ENCODE measurements around the gene KRT3. TPM values are rescaled to one million over a fixed set of nuclear protein-coding genes. Genes with fewer than 3 reads are reported as not detected.

The KRT3 gene
- total RNA-seq, 1 experiment from 2014 or later: not detected

DNA sequence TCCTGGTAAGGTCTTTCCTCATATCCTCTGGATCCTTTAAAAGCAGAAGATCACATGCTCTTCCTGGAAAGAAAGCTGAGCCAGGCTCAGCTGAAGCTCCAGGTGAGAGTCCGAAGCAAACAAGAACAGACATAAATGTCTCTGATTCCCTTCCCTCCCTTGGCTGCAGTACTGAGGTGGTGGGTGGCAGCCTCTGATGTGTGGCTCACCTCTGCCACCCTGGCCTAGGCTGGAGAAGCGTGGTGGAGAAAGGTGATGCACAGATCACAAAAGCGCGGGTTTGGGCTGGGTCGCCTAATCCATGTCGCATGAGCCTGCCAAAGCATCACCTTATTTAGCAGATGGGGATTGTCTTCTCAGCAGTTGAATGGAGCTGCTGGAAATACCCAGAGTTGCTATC is 16.0 kb downstream of the KRT3 start:
- intact Hi-C loops (cut with micrococcal nuclease): no loop called here
- Mint-ChIP-seq H3K4me1 (ENCODE audit: insufficient read depth, unreplicated experiment) (no peaks in the 10 kb centered on the region), H3K27me3 (ENCODE audit: insufficient read depth, unreplicated experiment) (peaks cover 72% of the 10 kb centered on the region), H3K27ac (ENCODE audit: low read depth, unreplicated experiment) (no peak overlapping the region), H3K4me3 (ENCODE audit: unreplicated experiment) (no peak overlapping the region), H3K9me3 (ENCODE audit: unreplicated experiment) (no peaks in the 10 kb centered on the region), H3K36me3 (ENCODE audit: insufficient read depth, unreplicated experiment) (no peaks in the 10 kb centered on the region)
- DNase-seq (ENCODE audit: unreplicated experiment): no peak
- BruUV-seq (replicated peaks): no TSS peak
- CTCF ChIA-PET: no interaction called here
- POLR2A ChIA-PET: no interaction called here
- TF ChIP-seq, protein P1, sequence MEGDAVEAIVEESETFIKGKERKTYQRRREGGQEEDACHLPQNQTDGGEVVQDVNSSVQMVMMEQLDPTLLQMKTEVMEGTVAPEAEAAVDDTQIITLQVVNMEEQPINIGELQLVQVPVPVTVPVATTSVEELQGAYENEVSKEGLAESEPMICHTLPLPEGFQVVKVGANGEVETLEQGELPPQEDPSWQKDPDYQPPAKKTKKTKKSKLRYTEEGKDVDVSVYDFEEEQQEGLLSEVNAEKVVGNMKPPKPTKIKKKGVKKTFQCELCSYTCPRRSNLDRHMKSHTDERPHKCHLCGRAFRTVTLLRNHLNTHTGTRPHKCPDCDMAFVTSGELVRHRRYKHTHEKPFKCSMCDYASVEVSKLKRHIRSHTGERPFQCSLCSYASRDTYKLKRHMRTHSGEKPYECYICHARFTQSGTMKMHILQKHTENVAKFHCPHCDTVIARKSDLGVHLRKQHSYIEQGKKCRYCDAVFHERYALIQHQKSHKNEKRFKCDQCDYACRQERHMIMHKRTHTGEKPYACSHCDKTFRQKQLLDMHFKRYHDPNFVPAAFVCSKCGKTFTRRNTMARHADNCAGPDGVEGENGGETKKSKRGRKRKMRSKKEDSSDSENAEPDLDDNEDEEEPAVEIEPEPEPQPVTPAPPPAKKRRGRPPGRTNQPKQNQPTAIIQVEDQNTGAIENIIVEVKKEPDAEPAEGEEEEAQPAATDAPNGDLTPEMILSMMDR (IDR thresholded peaks at IDR 0.05; ENCODE audit: unreplicated experiment): no peak

DNA sequence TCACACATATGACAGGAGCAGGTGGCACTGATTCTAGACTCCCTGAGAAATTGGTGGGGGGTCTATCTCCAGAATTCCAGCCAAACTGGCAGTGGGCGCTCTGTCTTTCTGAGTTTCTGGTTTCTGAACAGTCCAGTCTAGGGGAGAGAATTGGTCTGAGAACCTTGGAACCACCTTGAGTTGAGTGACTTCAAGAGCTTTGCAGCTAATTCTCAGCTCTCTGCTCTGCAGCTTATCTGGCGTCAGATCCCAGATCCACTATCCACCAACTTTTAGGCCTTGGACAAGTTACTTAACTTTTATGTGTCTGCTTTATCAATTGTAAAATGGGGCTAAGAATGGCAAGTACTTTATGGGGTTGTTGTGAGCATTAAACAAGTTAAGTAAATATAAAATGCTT is 17.1 kb downstream of the KRT3 start:
- Mint-ChIP-seq H3K4me3 (ENCODE audit: unreplicated experiment) (no peak overlapping the region), H3K4me1 (ENCODE audit: insufficient read depth, unreplicated experiment) (no peaks in the 10 kb centered on the region), H3K27me3 (ENCODE audit: insufficient read depth, unreplicated experiment) (peaks cover 62% of the 10 kb centered on the region), H3K36me3 (ENCODE audit: insufficient read depth, unreplicated experiment) (no peaks in the 10 kb centered on the region), H3K27ac (ENCODE audit: low read depth, unreplicated experiment) (no peak overlapping the region), H3K9me3 (ENCODE audit: unreplicated experiment) (no peaks in the 10 kb centered on the region)
- POLR2A ChIA-PET: interaction anchor here (0.5 to 0.7 kb wide), 2 partner anchors 26 to 81 kb away, joined by 3 read pairs; no protein-coding TSS in a partner anchor
- CTCF ChIA-PET: no interaction called here
- TF ChIP-seq, protein P1 (IDR thresholded peaks at IDR 0.05; ENCODE audit: unreplicated experiment): no peak
- intact Hi-C loops (cut with micrococcal nuclease): no loop called here
- no TSS peak for BruUV-seq (replicated peaks)
- DNase-seq (ENCODE audit: unreplicated experiment): no peak

DNA sequence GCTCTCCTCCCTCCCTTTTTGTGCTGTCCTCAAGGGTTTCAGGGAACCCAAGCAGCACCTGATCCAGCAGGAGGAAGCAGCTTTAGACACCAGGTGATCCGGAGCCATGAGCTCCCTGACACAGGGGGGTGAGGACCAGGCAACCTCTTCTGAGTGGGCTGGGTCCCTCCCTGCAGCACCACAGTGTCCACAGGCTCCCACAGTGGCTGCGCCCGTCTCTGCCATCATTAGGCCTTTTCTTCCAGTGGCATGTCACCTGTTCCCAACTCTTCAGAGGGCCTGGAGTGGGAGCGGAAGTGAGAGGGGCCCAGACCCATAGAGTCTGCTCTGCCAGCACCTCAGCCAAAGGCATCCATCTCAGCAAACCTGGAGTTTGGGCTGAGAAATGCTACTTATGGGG is 18.4 kb downstream of the KRT3 start:
- H3K4me3 Mint-ChIP-seq (ENCODE audit: unreplicated experiment): no peak overlapping the region
- H3K27ac Mint-ChIP-seq (ENCODE audit: low read depth, unreplicated experiment): no peak overlapping the region
- CTCF ChIA-PET: no interaction called here
- no peaks in the 10 kb centered on the region for H3K9me3 Mint-ChIP-seq (ENCODE audit: unreplicated experiment)
- POLR2A ChIA-PET: no interaction called here
- BruUV-seq (replicated peaks): no TSS peak
- TF ChIP-seq, protein P1 (IDR thresholded peaks at IDR 0.05; ENCODE audit: unreplicated experiment): no peak
- H3K4me1 Mint-ChIP-seq (ENCODE audit: insufficient read depth, unreplicated experiment): no peaks in the 10 kb centered on the region
- H3K27me3 Mint-ChIP-seq (ENCODE audit: insufficient read depth, unreplicated experiment): peaks cover 68% of the 10 kb centered on the region
- DNase-seq (ENCODE audit: unreplicated experiment): no peak
- no peaks in the 10 kb centered on the region for H3K36me3 Mint-ChIP-seq (ENCODE audit: insufficient read depth, unreplicated experiment)
- intact Hi-C loops (cut with micrococcal nuclease): no loop called here

DNA sequence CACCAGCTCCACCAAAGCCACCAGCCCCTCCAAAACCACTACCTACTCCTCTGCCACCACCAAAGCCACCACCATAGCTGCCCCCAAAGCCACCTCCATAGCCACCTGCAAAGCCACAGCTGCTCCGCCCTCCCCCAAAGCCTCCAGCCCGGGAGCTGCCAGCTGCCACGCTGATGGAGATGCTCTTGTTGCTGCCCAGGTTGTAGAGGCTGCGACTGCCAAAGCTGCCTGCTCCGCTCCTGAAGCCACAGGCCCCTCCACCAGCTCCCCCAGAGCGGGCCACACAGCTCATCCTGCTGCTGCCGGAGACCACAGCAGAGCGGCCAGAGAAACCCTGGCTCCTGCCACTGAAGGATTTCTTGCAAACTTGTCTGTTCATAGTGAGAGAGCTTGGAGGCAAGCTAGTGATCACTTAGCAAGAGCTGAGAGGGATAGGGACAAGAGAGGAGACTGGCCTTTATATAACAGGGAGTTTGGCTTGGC is 19.0 kb downstream of the KRT3 start, which contains the start of gene KRT76:
KRT76 (minus strand) TSS at position 433 of the 483 bp plus-strand sequence; CDS start at position 379, 54 bp downstream.
- ChIA-PET POLR2A (no interaction called here), CTCF (no interaction called here)
- Mint-ChIP-seq H3K9me3 (ENCODE audit: unreplicated experiment) (no peaks in the 10 kb centered on the region), H3K4me3 (ENCODE audit: unreplicated experiment) (no peak within 1 kb of the TSS), H3K36me3 (ENCODE audit: insufficient read depth, unreplicated experiment) (no peaks in the 10 kb centered on the region), H3K4me1 (ENCODE audit: insufficient read depth, unreplicated experiment) (no peaks in the 10 kb centered on the region), H3K27me3 (ENCODE audit: insufficient read depth, unreplicated experiment) (peaks cover 74% of the 10 kb centered on the region), H3K27ac (ENCODE audit: low read depth, unreplicated experiment) (no peak within 1 kb of the TSS)
- TF ChIP-seq, protein P1 (IDR thresholded peaks at IDR 0.05; ENCODE audit: unreplicated experiment): no peak
- BruUV-seq (replicated peaks): no TSS peak
- intact Hi-C loops (cut with micrococcal nuclease): no loop called here
- DNase-seq (ENCODE audit: unreplicated experiment): no peak

Data from MCF 10A (cell line).